Stimulated activated CD8-positive, alpha-beta memory T cell treated with anti-CD3 and anti-CD28 coated beads, Interleukin-15, amount 100 ng/mL, for 48 hours (primary cell): ENCODE measurements around the gene SDHAF3.

Source experiments
- DNase-seq, 2 donors: peaks; one replicate each; pipeline ENCODE4 v3.0.0-alpha.2; 2020; ENCODE audit warnings: low read depth in 2 of 2

Gene SDHAF3

DNA sequence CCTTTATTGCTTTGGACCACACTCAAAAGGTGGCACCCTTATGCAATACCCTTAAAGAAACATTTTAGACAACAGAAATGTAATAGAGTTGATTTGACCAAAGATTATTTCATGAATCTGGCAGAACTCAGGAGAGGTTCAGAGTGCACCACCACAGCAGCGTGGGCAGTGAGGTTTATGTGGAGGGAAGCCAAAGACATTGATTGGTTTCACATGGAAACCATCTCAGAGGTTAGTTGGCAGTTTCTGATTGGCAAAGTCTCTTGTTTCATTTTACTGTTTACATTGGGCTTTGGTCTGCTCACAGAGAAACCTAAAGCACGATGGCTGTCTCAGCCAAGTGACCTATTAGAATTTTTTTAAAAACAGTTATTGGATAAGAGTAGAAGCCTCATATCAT is 101.3 kb downstream of the SDHAF3 start:
- DNase-seq = no peak

DNA sequence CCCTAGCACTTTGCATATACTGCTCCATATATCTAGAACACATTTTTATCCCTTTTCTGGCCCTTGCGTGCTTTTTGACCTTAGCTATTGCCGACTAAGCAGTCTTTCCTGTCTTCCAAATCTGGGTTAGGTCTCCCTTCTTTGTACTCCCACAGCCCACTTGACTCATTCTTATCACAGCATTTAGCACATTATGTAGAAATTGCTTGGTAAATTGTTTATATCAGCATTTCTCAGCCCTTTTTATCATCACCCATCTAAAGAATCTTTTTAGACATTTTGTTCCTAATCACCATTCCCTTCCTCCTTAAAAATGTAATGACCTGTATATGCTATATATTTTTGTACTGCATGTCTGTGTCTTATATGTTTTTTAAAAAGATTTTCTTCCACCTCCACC is 101.7 kb downstream of the SDHAF3 start:
- no peak for DNase-seq

DNA sequence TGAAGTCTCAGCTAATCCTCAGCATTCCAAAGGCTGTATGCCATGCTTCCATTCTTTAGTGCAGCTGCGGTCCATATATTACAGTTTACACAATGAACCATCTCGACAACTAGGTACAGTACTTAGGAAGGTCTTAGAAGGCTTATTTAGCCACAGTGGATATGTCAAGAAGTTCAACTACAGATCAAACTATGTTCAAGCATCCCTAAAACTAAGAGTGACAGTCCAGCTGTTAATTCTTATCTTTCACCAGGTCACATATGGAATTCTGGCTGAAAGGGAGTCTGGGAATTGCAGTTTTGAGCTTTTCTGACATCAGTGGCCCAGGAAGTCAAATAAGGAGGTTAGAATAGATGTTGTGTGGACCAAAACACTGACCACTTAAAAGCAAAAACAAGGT is 106.8 kb downstream of the SDHAF3 start:
- DNase-seq = no peak

DNA sequence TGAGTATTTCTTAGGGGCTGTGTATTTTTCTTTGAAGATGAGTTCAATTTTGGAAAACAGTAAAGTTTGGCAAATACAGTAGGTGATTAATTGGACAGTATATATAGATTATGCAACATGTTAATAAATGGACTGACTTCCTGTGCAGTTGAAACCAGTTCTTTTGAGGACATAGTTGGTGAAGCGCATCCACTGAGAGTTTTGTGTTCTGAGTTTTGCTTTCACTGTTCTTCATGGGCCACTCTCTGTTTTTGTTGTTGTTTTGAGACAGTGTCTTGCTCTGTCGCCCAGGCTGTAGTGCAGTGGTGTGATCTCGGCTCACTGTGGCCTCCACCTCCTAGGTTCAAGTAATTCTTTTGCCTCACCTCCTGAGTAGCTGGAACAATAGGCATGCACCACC is 109.0 kb downstream of the SDHAF3 start:
- no peak for DNase-seq
